ENCODE measurements around the gene ARHGEF12.

Gene ARHGEF12

GRCh38 chr11:120432056-120433018 lies 96.1 kb downstream of the ARHGEF12 start:
- DNase-seq, result peak; percentile 88 to 98

- DNase-seq, result no peak
Observed at GRCh38 chr11:120441592-120441991, 105.4 kb downstream of the ARHGEF12 start.

GRCh38 chr11:120442031-120442430 lies 105.8 kb downstream of the ARHGEF12 start:
- DNase-seq, result no peak

- no peak for DNase-seq
Observed at GRCh38 chr11:120446802-120447201, 110.6 kb downstream of the ARHGEF12 start.

GRCh38 chr11:120448240-120448639 lies 112.0 kb downstream of the ARHGEF12 start:
- no peak for DNase-seq

- no peak for DNase-seq
Observed at GRCh38 chr11:120455487-120455886, 119.3 kb downstream of the ARHGEF12 start.

- no peak for DNase-seq
Observed at GRCh38 chr11:120457996-120458395, 121.8 kb downstream of the ARHGEF12 start.

GRCh38 chr11:120462825-120463224 lies 126.6 kb downstream of the ARHGEF12 start:
- no peak for DNase-seq

GRCh38 chr11:120465921-120466534 lies 129.8 kb downstream of the ARHGEF12 start:
- DNase-seq, result no peak

- no peak for DNase-seq
Observed at GRCh38 chr11:120467627-120468026, 131.4 kb downstream of the ARHGEF12 start.

- DNase-seq, result no peak
Observed at GRCh38 chr11:120471131-120471530, 134.9 kb downstream of the ARHGEF12 start.

- no peak for DNase-seq
Observed at GRCh38 chr11:120471994-120472393, 135.8 kb downstream of the ARHGEF12 start.

GRCh38 chr11:120473503-120473902 lies 137.3 kb downstream of the ARHGEF12 start:
- no peak for DNase-seq

- DNase-seq, result peak in 1 of 2 experiments; percentile 7
Observed at GRCh38 chr11:120482149-120482548, 145.9 kb downstream of the ARHGEF12 start.

GRCh38 chr11:120484722-120485121 lies 148.5 kb downstream of the ARHGEF12 start:
- DNase-seq, result no peak

- no peak for DNase-seq
Observed at GRCh38 chr11:120486138-120486537, 149.9 kb downstream of the ARHGEF12 start.

- DNase-seq, result no peak
Observed at GRCh38 chr11:120489799-120490198, 153.6 kb downstream of the ARHGEF12 start.

GRCh38 chr11:120492486-120492885 lies 156.3 kb downstream of the ARHGEF12 start:
- DNase-seq, result no peak

- no peak for DNase-seq
Observed at GRCh38 chr11:120494595-120494994, 158.4 kb downstream of the ARHGEF12 start.

GRCh38 chr11:120499088-120499487 lies 162.9 kb downstream of the ARHGEF12 start:
- DNase-seq, result no peak

GRCh38 chr11:120499859-120500258 lies 163.6 kb downstream of the ARHGEF12 start:
- no peak for DNase-seq

GRCh38 chr11:120500414-120501071 lies 164.3 kb downstream of the ARHGEF12 start:
- DNase-seq, result no peak

GRCh38 chr11:120501440-120501839 lies 165.2 kb downstream of the ARHGEF12 start:
- DNase-seq, result no peak
